HG03575 (cell line): Measurements from ENCODE around the gene CLDN9.

Source experiments
- ATAC-seq: cut with Tn5 transposase; IDR thresholded peaks from one replicate; pipeline ENCODE4 v1.9.1; 2021; ENCODE audit not compliant: unreplicated experiment, insufficient number of reproducible peaks, low FRiP score; ENCODE audit errors: extremely low read depth

CLDN9 gene

GRCh38 chr16:3026609-3027488 is 14.1 kb downstream of the CLDN9 start:
- ATAC-seq: no peak

DNA sequence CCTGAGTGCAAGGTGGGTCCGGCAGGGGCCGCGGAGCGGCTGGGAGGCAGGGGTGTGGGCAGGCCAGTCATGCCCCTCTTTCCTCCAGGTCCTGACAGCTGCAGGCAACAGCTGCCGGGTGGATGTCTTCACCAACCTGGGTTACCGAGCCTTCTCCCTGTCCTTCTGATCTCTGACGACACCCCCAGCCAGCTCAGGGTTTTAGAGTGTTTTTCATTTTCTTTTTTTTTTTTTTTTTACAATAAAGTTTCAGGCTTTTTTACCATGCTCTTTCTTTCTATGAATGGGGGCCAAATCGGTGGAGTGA is 14.7 kb downstream of the CLDN9 start:
- ATAC-seq: no peak

- no peak for ATAC-seq
These were observed 15.4 kb downstream of the CLDN9 start for GRCh38 chr16:3027983-3028715.

GRCh38 chr16:3028716-3029319 is 16.1 kb downstream of the CLDN9 start:
- no peak for ATAC-seq

DNA sequence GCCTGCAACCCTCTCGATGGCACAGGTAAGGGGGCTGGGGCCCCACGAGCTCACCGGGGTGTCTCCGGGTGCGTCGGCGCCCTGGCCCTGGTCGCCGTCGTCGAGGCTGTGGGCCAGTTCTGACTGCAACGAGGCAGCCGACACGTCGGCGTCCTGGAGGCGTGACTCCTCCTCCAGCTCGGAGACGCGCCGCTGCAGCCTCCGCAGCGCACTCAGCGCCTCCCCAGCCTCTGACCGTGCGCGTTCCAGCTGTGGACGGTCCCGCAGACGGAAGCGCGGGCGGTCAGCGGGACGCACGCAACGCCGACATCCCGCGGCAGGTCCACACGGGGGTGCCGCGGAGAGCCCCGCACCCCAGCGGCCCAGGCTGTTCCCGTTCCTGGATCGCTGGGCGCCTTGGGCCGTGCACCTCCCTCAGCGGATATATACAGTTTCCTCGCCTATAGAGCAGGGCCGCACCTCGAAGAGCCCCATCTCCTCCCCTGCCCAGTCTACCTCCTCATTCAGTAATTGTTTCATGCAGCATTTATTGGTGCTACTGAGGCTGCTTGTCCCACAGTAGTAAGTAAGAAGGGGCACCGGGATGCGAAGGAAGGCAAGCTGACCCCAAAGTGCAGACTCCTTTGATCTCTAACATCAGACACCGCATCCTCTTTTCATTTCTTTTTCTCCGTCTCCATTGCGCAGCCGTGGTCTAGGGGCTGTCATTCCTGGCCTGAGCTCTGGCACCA is 16.9 kb downstream of the CLDN9 start:
- ATAC-seq: no peak

- ATAC-seq: no peak
These were observed 17.8 kb downstream of the CLDN9 start for GRCh38 chr16:3030222-3031212.

DNA sequence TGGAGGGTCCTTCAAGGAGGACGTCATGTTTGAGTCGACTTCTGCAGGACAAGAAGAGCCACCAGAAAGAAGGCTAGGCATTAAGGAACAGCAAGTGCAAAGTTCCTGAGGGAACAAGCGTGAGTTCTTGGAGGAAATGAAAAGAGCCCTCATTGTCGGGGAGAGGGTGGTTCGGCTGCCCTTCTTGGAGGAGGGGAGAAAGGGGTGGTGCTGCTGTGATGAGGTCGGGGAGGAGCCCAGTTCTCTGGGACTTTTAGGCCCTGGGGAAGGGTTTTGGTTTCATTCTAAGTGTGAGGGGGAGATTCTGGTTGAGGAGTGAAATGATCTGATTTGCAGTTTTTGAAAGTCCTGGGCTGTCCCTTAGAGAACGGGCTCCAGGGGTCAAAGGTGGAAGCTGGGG is 19.9 kb downstream of the CLDN9 start:
- ATAC-seq: no peak

DNA sequence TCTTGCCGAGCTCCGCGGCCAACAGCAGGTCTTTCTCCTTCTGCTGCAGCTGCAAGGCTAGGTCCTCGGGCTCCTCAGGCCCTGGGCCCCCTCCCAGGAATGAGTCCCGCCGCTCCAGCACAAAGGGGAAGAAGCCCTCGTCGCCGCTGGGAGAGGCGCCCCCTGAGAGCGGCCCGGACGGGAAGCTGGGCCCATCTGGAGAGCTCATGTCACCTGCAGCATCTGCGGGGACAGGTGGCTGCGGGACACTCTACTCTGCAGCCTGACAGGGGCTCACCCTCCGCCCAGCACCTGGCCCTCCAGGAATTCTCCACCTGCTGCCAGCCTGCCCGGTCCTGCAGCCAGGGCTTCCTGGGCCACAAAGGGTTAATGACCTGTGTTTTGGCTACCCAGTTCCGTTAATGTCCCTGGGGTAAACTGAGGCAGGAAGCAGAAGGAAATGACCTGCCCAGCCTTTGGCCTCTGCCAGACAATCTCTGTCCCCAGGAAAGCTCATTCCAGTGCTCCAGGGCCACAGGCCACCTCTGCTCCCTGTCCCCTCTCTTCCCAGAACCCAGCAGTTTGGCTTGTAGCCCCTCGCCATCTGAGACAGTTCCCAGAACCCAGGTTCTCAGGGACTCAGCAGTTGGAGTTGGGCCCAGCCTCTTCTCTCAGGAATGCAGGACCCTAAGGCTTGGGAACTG is 22.7 kb downstream of the CLDN9 start:
- ATAC-seq: no peak

- ATAC-seq: no peak
These were observed 23.4 kb downstream of the CLDN9 start for GRCh38 chr16:3035972-3036725.

- ATAC-seq: no peak
These were observed 24.1 kb downstream of the CLDN9 start, which contains the start of gene BICDL2 for GRCh38 chr16:3036726-3037315. BICDL2 (minus strand) TSS chr16:3036944; CDS start chr16:3035496, 1,448 bp downstream.

- ATAC-seq: no peak
These were observed 25.5 kb downstream of the CLDN9 start for GRCh38 chr16:3038256-3038655.

GRCh38 chr16:3038896-3039295 is 26.2 kb downstream of the CLDN9 start:
- no peak for ATAC-seq

DNA sequence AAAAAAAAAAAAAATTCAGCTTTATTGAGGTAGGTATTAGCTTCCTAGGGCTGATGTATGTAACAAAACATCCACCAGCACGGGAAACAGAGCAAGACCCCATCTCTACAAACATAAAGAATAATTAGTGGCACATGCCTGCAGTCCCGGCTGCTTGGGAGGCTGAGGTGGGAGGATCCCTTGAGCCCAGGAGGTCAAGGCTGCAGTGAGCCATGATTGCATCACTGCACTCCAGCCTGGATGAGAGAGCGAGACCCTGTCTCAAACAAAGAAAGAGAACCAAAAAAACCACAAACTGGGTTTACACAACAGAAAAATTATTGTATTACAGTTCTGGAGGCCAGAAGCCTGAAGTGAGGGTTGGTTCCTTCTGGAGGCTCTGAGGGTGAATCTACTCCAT is 29.7 kb downstream of the CLDN9 start:
- ATAC-seq: no peak

DNA sequence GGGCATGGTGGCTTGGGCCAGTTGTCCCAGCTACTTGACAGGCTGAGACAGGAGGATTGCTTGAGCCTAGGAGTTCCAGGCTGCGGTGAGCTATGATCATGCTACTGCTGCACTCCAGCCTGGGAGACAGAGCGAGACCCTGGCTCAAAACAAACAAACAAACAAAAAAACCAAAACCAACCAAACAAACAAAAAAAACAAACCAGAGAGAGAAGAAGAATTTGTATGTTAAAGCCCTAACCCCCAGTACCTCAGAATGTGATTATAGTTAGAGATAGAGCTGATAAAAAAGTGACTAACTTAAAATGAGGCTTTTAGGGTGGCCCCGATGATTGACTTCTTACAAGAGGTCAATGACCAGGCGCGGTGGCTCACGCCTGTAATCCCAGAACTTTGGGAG is 32.0 kb downstream of the CLDN9 start:
- ATAC-seq: no peak

GRCh38 chr16:3045758-3046640 is 33.3 kb downstream of the CLDN9 start, which contains the start of gene MMP25:
MMP25 (plus strand) TSS chr16:3046561; CDS start chr16:3046918, 357 bp downstream.
- ATAC-seq: no peak
